Measurements from ENCODE around the gene HNRNPLL. TPM values are rescaled to one million over a fixed set of nuclear protein-coding genes. Genes with fewer than 3 reads are reported as not detected.

HNRNPLL gene
- total and polyA plus RNA-seq, 2 of the 13 experiments (the other 11 are each of a cell fraction or from before 2014, with no cell fraction given): 49.4 to 103 TPM

DNA sequence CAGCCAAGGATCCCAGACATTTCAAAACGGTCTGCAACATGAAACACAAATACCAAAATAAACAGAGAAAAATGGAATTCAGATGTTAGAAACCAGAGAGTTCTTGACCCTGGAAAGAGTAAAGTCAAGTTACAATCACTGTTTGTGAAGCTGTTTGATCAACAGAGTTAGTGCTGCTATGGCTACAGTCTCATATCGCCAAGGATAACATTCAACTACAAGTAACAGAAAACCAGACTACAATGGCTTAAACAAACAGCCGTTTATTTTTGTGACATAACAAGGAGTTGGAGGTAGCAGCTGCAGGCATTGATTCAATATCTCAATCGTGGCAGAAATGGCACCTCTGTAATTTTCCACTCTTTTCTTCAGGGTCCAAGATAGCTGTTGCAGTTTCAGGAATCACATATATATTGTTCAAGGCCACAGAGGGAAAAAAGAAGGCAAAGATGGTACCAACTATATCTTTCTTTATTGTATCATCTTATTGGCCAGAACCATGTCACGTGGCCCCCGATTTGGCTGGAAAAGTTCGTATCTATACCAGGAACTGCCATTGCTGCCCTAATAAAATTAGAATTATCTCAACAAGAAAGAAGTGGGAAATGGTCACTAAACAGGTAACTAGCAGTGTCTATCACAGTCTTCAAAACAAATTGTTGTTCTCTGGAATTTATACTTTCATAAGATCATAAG lies 17.7 kb upstream of the HNRNPLL start:
- WGBS (ENCODE audit: low lambda C conversion rate): 31% methylated on average over 7 of the region's 7 CpGs
- Histone ChIP-seq H2AFZ (ENCODE audit: low read length) (no peak overlapping the region), H3K27me3 (ENCODE audit: control insufficient read depth in 1 of 2, insufficient read depth in 2 of 2, low read length in 2 of 2) (no peaks in the 10 kb centered on the region), H3K4me1 (ENCODE audit: insufficient read depth, low read length) (peaks cover 51% of the 10 kb centered on the region), H3K9ac (ENCODE audit: insufficient read depth, low read depth, low read length) (no peak overlapping the region), H3K4me3 (replicated peaks in 1 of 3; ENCODE audit: insufficient read depth in 1 of 3, low read depth in 2 of 3, low read length in 3 of 3) (no peak overlapping the region), H3K9me3 (ENCODE audit: low read length) (no peaks in the 10 kb centered on the region), H3K27ac (ENCODE audit: extremely low read length, insufficient read depth, low read length) (peak overlapping the region; percentile 32), H3K79me2 (ENCODE audit: insufficient read depth, low read length) (no peaks in the 10 kb centered on the region), H3K4me2 (ENCODE audit: low read depth, low read length) (peak overlapping the region; percentile 27), H4K20me1 (ENCODE audit: insufficient read depth, low read length) (no peaks in the 10 kb centered on the region), H3K36me3 (replicated peaks in 1 of 2; ENCODE audit: control insufficient read depth in 1 of 2, insufficient read depth in 2 of 2, low read length in 2 of 2) (no peaks in the 10 kb centered on the region)
- CTCF ChIA-PET (ENCODE audit: low intra/inter-chr PET ratio, low total read pairs): no interaction called here
- DNase-seq (ENCODE audit: low spot score) (peak; percentile 81), FAIRE-seq (peak; percentile 80), ATAC-seq (peak; percentile 64)
- intact Hi-C loops (cut with micrococcal nuclease; ENCODE audit: unreplicated experiment): no loop called here
- POLR2A ChIA-PET: interaction anchor here (1.4 to 2.2 kb wide), 2 partner anchors 9 to 18 kb away, joined by 4 to 5 read pairs; partner anchors contain the start of gene HNRNPLL
- in situ Hi-C loops (cut with HindIII; ENCODE audit: extremely low pct_ligation_motif_present, low pct_unique_long_range_greater_than_20kb): no loop called here
- BruUV-seq (replicated peaks): no TSS peak
- TF ChIP-seq NFYC (CRISPR knock-in tag; IDR thresholded peaks at IDR 0.05) (no peak), AGO1 (IDR thresholded peaks at IDR 0.05; ENCODE audit: low read depth, low read length, poor library complexity, severe bottlenecking) (no peak), RCOR2 (CRISPR knock-in tag; IDR thresholded peaks at IDR 0.05) (no peak), SRSF4 (IDR thresholded peaks at IDR 0.05; ENCODE audit: low read depth, low read length, poor library complexity, severe bottlenecking) (no peak), ZNF713 (CRISPR knock-in tag; IDR thresholded peaks at IDR 0.05) (no peak), ZFY (CRISPR knock-in tag; IDR thresholded peaks at IDR 0.05) (no peak), RXRB (CRISPR knock-in tag; IDR thresholded peaks at IDR 0.05; ENCODE audit: borderline replicate concordance) (0 out of 2 replicates have a peak, but pooled peaks have one; percentile 40)
- TF ChIP-seq, protein P1, sequence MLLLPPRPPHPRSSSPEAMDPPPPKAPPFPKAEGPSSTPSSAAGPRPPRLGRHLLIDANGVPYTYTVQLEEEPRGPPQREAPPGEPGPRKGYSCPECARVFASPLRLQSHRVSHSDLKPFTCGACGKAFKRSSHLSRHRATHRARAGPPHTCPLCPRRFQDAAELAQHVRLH (CRISPR knock-in tag; IDR thresholded peaks at IDR 0.05; ENCODE audit: borderline replicate concordance, low read depth): no peak
- TF ChIP-seq, protein P2, sequence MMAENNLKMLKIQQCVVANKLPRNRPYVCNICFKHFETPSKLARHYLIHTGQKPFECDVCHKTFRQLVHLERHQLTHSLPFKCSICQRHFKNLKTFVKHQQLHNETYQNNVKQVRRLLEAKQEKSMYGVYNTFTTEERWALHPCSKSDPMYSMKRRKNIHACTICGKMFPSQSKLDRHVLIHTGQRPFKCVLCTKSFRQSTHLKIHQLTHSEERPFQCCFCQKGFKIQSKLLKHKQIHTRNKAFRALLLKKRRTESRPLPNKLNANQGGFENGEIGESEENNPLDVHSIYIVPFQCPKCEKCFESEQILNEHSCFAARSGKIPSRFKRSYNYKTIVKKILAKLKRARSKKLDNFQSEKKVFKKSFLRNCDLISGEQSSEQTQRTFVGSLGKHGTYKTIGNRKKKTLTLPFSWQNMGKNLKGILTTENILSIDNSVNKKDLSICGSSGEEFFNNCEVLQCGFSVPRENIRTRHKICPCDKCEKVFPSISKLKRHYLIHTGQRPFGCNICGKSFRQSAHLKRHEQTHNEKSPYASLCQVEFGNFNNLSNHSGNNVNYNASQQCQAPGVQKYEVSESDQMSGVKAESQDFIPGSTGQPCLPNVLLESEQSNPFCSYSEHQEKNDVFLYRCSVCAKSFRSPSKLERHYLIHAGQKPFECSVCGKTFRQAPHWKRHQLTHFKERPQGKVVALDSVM (CRISPR knock-in tag; IDR thresholded peaks at IDR 0.05): no peak
- TF ChIP-seq, protein P3, sequence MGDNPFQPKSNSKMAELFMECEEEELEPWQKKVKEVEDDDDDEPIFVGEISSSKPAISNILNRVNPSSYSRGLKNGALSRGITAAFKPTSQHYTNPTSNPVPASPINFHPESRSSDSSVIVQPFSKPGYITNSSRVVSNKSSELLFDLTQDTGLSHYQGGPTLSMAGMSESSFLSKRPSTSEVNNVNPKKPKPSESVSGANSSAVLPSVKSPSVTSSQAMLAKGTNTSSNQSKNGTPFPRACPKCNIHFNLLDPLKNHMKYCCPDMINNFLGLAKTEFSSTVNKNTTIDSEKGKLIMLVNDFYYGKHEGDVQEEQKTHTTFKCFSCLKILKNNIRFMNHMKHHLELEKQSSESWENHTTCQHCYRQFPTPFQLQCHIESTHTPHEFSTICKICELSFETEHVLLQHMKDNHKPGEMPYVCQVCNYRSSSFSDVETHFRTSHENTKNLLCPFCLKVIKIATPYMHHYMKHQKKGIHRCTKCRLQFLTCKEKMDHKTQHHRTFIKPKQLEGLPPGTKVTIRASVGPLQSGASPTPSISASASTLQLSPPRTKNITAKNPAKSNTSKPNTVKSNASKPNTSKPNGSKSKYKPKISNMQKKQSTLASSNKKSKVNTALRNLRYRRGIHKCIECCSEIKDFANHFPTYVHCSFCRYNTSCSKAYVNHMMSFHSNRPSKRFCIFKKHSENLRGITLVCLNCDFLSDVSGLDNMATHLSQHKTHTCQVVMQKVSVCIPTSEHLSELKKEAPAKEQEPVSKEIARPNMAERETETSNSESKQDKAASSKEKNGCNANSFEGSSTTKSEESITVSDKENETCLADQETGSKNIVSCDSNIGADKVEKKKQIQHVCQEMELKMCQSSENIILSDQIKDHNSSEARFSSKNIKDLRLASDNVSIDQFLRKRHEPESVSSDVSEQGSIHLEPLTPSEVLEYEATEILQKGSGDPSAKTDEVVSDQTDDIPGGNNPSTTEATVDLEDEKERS (CRISPR knock-in tag; IDR thresholded peaks at IDR 0.05): no peak
- TF ChIP-seq, protein P4, sequence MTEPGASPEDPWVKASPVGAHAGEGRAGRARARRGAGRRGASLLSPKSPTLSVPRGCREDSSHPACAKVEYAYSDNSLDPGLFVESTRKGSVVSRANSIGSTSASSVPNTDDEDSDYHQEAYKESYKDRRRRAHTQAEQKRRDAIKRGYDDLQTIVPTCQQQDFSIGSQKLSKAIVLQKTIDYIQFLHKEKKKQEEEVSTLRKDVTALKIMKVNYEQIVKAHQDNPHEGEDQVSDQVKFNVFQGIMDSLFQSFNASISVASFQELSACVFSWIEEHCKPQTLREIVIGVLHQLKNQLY (CRISPR knock-in tag; IDR thresholded peaks at IDR 0.05): no peak
- TF ChIP-seq, protein P5, sequence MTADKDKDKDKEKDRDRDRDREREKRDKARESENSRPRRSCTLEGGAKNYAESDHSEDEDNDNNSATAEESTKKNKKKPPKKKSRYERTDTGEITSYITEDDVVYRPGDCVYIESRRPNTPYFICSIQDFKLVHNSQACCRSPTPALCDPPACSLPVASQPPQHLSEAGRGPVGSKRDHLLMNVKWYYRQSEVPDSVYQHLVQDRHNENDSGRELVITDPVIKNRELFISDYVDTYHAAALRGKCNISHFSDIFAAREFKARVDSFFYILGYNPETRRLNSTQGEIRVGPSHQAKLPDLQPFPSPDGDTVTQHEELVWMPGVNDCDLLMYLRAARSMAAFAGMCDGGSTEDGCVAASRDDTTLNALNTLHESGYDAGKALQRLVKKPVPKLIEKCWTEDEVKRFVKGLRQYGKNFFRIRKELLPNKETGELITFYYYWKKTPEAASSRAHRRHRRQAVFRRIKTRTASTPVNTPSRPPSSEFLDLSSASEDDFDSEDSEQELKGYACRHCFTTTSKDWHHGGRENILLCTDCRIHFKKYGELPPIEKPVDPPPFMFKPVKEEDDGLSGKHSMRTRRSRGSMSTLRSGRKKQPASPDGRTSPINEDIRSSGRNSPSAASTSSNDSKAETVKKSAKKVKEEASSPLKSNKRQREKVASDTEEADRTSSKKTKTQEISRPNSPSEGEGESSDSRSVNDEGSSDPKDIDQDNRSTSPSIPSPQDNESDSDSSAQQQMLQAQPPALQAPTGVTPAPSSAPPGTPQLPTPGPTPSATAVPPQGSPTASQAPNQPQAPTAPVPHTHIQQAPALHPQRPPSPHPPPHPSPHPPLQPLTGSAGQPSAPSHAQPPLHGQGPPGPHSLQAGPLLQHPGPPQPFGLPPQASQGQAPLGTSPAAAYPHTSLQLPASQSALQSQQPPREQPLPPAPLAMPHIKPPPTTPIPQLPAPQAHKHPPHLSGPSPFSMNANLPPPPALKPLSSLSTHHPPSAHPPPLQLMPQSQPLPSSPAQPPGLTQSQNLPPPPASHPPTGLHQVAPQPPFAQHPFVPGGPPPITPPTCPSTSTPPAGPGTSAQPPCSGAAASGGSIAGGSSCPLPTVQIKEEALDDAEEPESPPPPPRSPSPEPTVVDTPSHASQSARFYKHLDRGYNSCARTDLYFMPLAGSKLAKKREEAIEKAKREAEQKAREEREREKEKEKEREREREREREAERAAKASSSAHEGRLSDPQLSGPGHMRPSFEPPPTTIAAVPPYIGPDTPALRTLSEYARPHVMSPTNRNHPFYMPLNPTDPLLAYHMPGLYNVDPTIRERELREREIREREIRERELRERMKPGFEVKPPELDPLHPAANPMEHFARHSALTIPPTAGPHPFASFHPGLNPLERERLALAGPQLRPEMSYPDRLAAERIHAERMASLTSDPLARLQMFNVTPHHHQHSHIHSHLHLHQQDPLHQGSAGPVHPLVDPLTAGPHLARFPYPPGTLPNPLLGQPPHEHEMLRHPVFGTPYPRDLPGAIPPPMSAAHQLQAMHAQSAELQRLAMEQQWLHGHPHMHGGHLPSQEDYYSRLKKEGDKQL (CRISPR knock-in tag; IDR thresholded peaks at IDR 0.05; ENCODE audit: low read depth): no peak
